ENCODE results near the gene ERICH4.
"Not testable (repeated sequence)": the region's sequence is repeated elsewhere in the genome, so short reads cannot be mapped to it uniquely, and the experiment has no call there.

ERICH4 gene

GRCh38 chr19:41478875-41479756 is 36.2 kb downstream of the ERICH4 start:
- DNase-seq (ENCODE audit: low read depth) = no peak

GRCh38 chr19:41479757-41480191 is 36.8 kb downstream of the ERICH4 start:
- no peak for DNase-seq (ENCODE audit: low read depth)

- no peak for DNase-seq (ENCODE audit: low read depth)
These were observed 37.4 kb downstream of the ERICH4 start for GRCh38 chr19:41480336-41480735.

- DNase-seq (ENCODE audit: low read depth) = no peak
These were observed 41.9 kb downstream of the ERICH4 start for GRCh38 chr19:41484822-41485221.

- DNase-seq (ENCODE audit: low read depth) = not testable (repeated sequence)
These were observed 44.0 kb downstream of the ERICH4 start for GRCh38 chr19:41486953-41487352.

GRCh38 chr19:41492843-41493242 is 49.9 kb downstream of the ERICH4 start:
- DNase-seq (ENCODE audit: low read depth) = no peak
